Activated gamma-delta T cell treated with Interleukin-2 at 50 U/mL for 16 hours (primary cell): Measurements from ENCODE around the gene EMX2.

Experiments
- DNase-seq: peaks from one replicate; pipeline ENCODE4 v3.0.0-alpha.2; 2020

Gene EMX2

GRCh38 chr10:117545141-117546019, 2.8 kb downstream of the EMX2 start:
- DNase-seq: no peak

DNA sequence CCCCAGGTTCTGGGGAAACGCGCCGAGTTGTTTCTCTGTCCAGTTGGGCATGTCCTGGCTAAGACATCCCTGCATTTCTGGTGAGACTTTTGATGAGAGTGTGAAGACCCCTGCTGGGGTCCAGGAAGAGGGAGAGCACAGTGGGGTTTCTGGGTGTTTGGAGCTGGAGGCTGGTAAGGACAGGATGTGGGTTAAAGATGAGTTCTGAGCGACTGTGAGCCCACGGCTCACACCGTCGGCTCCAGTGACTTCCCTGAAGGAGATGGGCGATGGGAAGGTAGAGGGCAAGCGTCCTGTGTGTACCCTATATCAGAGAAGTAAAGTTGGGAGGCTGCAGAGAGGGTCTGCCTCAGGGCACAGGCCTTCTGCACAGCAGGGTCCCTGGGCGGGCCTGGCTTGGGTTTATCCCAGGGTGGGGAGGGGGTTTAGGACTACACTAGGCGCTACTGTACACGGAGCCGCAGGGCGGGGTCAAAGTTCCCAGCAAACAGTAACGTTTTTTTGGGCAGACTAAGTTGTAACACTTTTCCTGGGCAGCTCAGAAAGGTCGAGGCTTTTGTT, 3.6 kb downstream of the EMX2 start:
- no peak for DNase-seq

DNA sequence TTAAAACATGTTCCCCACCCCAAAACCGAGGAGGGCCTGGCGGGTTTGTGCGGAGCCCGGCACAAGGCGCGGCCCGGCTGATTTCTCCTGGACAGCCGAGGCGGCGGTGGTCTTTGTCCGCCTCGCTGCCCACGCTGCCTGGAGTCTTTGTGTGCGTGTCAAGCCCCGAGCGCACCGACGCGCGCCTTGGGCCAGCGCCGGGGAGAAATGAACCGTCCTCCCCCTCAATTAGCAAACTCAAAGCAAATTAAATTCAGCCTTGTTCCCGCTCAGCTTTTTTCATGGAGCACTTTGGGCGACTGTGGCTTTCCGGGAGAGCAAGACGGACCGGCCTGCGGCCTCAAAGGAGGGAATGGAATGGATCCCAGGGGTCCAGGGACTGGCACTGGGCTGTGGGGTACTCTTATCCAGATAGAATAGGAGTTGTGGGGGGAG, 4.1 kb downstream of the EMX2 start:
- DNase-seq: no peak

GRCh38 chr10:117547016-117547715, 4.6 kb downstream of the EMX2 start:
- no peak for DNase-seq

- DNase-seq: no peak
Measured at GRCh38 chr10:117547716-117548668, 5.4 kb downstream of the EMX2 start.

GRCh38 chr10:117549100-117549585, 6.6 kb downstream of the EMX2 start:
- no peak for DNase-seq

GRCh38 chr10:117550076-117550475, 7.5 kb downstream of the EMX2 start:
- DNase-seq: no peak

- DNase-seq: no peak
Measured at GRCh38 chr10:117550599-117551329, 8.2 kb downstream of the EMX2 start.

- DNase-seq: no peak
Measured at GRCh38 chr10:117551330-117552155, 9.0 kb downstream of the EMX2 start.

DNA sequence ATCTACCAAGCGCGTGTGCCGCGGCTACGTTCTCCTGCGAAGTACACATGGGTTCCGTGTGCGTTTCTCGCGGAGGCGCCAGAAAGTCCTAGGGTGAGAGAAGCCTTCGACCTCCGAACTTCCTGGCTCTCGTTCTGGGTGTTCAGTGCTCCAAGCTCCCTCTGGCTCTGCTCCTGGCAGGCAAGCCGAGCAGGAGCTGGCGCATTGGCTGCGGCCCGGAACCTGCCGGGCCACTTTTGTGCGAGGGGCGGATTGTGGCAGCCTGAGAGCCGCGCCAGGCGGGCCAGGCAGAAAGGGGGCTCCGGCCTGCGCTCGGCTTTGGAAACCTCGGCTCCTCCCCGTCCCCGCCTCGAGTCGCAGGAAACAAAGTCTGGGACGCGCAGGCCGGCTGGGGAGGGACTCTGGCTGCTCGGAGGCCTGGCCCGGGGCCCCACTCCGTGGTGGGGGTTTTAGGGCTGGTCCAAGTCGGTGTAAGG, 9.6 kb downstream of the EMX2 start:
- no peak for DNase-seq

GRCh38 chr10:117552701-117553141, 10.2 kb downstream of the EMX2 start:
- DNase-seq: no peak

GRCh38 chr10:117553142-117553814, 10.7 kb downstream of the EMX2 start:
- no peak for DNase-seq

DNA sequence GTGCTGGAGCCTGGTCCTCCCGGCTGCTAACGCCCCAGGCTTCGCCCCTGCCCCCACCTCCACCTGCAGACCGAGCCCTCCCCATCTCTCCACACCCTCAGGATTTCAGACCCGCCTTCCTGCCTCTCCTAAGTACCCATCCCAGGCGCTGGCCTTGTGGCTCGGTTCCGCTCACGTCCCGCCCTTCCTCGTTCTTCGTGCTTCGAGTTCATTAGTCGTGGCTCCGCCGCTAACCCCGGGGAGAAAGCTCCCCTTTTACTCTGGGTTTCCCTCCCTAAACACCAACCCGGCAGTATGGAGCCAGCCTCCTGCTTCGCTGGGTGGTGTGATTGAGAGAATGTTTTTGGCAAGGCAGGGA, 11.2 kb downstream of the EMX2 start:
- DNase-seq: no peak

DNA sequence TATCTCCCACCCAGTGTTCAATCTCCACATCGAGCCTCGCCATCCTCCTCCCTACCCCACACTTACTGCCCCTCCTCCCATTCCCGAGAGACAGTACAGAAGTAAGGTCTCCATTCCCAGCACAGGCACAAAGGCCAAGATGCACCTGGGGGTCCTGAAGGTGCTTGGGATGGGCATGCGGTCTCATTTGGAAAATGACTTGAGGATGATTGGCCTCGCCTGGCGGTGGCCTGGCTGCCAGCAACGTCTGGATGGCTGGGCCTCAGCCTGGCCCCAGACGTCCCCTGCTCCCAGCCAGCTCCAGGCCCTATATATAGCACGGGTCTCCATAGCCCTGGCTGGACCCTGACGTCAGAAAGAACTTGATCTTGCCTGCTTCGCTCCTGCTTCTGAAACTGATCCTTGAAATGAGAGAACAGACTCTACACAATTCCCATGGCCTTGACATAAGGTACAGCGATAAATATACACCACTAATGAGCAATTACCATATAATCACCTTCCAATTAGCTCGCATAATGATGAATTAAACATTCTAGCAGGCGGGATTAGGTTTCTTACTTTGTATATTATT, 11.8 kb downstream of the EMX2 start:
- no peak for DNase-seq

GRCh38 chr10:117555017-117555416, 12.5 kb downstream of the EMX2 start:
- DNase-seq: no peak

DNA sequence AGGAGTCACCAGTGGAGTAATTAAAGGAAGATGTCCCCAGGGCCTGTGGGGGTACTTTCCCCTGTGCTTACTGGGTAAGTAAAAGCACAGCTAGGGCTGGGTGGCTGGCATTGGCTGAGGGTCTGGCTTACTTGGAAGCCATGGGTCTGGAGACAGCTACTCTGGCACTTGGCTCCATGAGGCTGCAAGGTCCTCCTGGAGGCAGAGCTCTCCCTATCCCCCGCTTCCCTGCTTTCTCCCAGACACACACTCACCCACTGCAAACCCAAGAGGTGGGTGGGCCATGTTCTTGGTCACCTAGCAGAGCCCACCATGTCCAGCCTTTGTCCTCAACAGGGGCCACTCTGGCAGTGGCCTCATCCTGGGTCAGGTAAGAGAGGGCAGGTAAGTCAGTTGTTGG, 13.3 kb downstream of the EMX2 start:
- DNase-seq: no peak

GRCh38 chr10:117556356-117556755, 13.8 kb downstream of the EMX2 start:
- no peak for DNase-seq

DNA sequence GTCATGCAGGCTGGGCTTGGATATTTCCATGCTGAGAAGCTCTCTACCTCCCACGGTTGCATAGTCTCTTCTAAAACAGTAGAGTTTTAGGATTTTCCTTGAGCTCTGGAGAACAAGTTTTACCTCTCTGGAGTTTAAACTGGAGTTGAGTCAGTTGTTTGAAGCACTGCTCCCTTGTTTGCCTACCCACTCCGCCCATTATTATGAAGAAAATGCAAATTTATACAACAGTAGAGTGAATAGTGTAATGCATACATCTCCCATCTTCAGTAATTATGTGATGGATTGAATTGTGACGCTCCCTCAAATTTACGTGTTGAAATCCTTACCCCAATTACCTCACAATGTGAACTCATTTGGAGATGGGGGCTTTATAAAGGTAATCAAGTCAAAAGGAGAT, 17.2 kb downstream of the EMX2 start:
- no peak for DNase-seq

- DNase-seq: no peak
Measured at GRCh38 chr10:117560942-117561341, 18.4 kb downstream of the EMX2 start.

DNA sequence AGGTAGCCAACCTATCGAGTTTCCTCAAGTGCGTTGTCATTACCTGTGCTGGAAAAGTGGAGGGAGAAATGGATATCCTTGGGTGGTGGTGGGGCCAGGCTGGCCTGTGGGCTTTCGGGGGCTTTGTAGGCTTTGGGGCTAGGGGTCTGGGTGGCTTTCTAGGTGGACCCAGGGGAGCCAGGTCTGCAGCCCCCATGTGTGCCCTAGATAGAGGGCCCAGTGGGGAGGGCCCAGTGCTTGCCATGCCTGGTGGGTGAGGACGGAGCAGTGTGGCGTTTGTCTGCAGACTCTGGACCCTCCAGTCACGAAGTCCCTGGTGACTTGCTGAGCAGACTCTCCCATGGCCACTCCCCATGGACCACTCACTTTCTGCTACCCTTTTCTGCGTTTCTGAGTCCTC, 19.7 kb downstream of the EMX2 start:
- no peak for DNase-seq
